SK-N-SH (cell line): ENCODE measurements around the gene CUX1. TPM values are rescaled to one million over a fixed set of nuclear protein-coding genes. Genes with fewer than 3 reads are reported as not detected.

Source experiments
- CTCF ChIA-PET: fragments of 300-600, 350-600 bp; formaldehyde crosslinking; extraction: SDS; loops from one replicate; lab custom pipeline; 2021; lab: Yijun Ruan, JAX
- POLR2A ChIA-PET: fragments of 350-600 bp; sonication (Branson Sonifier 250); formaldehyde crosslinking; extraction: SDS; loops from one replicate; lab custom pipeline; 2020; ENCODE audit warnings: antibody characterized with exemption, inconsistent platforms; lab: Yijun Ruan, JAX
- DNase-seq: peaks from one replicate; pipeline ENCODE4 v3.0.0; 2012
- H2AFZ ChIP-seq: fragments of 200-600 bp; sonication (generic); 2 replicates; pipeline ENCODE4 v1.8.1; 2016; ENCODE audit warnings: antibody characterized with exemption, mild to moderate bottlenecking, low read depth
- H3F3A ChIP-seq: fragments of 200-600 bp; sonication (generic); replicated peaks from 2 replicates; pipeline ENCODE3; 2016; ENCODE audit warnings: antibody characterized with exemption, mild to moderate bottlenecking; ENCODE audit not compliant: insufficient read depth
- H3K27ac ChIP-seq, 2 experiments: fragments of 200-500 bp in 1 of 2; fragments of 200-600 bp in 1 of 2; sonication (Bioruptor generic) in 1 of 2; sonication (generic), shearing (Covaris generic) in 1 of 2; 2 replicates each; pipeline versions ENCODE4 v1.5.1 to v1.6.1; 2014 to 2016; ENCODE audit warnings: low read depth in 2 of 2, inconsistent platforms in 1 of 2, low read length in 1 of 2, mild to moderate bottlenecking in 1 of 2, mixed read lengths in 1 of 2
- H3K27me3 ChIP-seq: fragments of 200-600 bp; sonication (generic), shearing (Covaris generic); 2 replicates; pipeline ENCODE4 v1.6.1; 2016; ENCODE audit warnings: mixed run types; ENCODE audit not compliant: insufficient read depth
- H3K36me3 ChIP-seq, 2 experiments: fragments of 200-500 bp in 1 of 2; fragments of 200-600 bp in 1 of 2; sonication (Bioruptor generic) in 1 of 2; sonication (generic) in 1 of 2; replicated peaks in 1 of 2; 2 replicates each; pipeline versions ENCODE3 to v1.5.1; 2014 to 2016; ENCODE audit warnings: low read length in 1 of 2, mild to moderate bottlenecking in 1 of 2; ENCODE audit not compliant: insufficient read depth in 2 of 2, control insufficient read depth in 1 of 2
- H3K4me1 ChIP-seq, 2 experiments: fragments of 200-500 bp in 1 of 2; fragments of 200-600 bp in 1 of 2; sonication (Bioruptor generic) in 1 of 2; sonication (generic), shearing (Covaris generic) in 1 of 2; 2 replicates each; pipeline versions ENCODE4 v1.5.1 to v1.6.1; 2014 to 2016; ENCODE audit warnings: low read depth in 1 of 2, low read length in 1 of 2, mixed run types in 1 of 2; ENCODE audit not compliant: insufficient read depth in 2 of 2, control insufficient read depth in 1 of 2
- H3K4me2 ChIP-seq: fragments of 200-600 bp; sonication (generic), shearing (Covaris generic); 2 replicates; pipeline ENCODE4 v1.6.1; 2017; ENCODE audit warnings: mixed run types
- H3K4me3 ChIP-seq, 2 experiments: fragments of 200-500 bp in 1 of 2; fragments of 200-600 bp in 1 of 2; sonication (Bioruptor generic) in 1 of 2; sonication (generic), shearing (Covaris generic) in 1 of 2; 2 replicates each; pipeline versions ENCODE4 v1.5.1 to v1.8.1; 2014 to 2016; ENCODE audit warnings: low read depth in 2 of 2, inconsistent platforms in 1 of 2, low read length in 1 of 2, mild to moderate bottlenecking in 1 of 2, mixed read lengths in 1 of 2, moderate library complexity in 1 of 2
- H3K79me2 ChIP-seq: fragments of 200-600 bp; sonication (generic); 2 replicates; pipeline ENCODE4 v1.8.1; 2017; ENCODE audit warnings: mild to moderate bottlenecking; ENCODE audit not compliant: insufficient read depth
- H3K9ac ChIP-seq: fragments of 200-600 bp; sonication (generic); 2 replicates; pipeline ENCODE4 v1.6.1; 2017; ENCODE audit warnings: mixed run types
- H3K9me2 ChIP-seq: fragments of 200-600 bp; sonication (generic); 2 replicates; pipeline ENCODE4 v1.6.1; 2017; ENCODE audit warnings: mixed run types
- H3K9me3 ChIP-seq: fragments of 200-600 bp; sonication (generic); 2 replicates; pipeline ENCODE4 v1.6.1; 2017; ENCODE audit warnings: mixed run types, mild to moderate bottlenecking, moderate library complexity
- H4K20me1 ChIP-seq: fragments of 200-600 bp; sonication (generic); 2 replicates; pipeline ENCODE4 v1.6.1; 2017; ENCODE audit warnings: mild to moderate bottlenecking, mixed run types; ENCODE audit not compliant: insufficient read depth
- EP300 ChIP-seq, 2 experiments: IDR thresholded peaks; 2 replicates each; pipeline versions ENCODE4 v1.4.0 to v1.6.1; 2012; ENCODE audit warnings: borderline replicate concordance in 1 of 2, low read depth in 1 of 2, low read length in 1 of 2
- FOXJ3 ChIP-seq: sonication (generic); formaldehyde crosslinking; IDR thresholded peaks from 2 replicates; pipeline ENCODE4 v1.5.1; 2020; ENCODE audit warnings: mild to moderate bottlenecking, missing genetic modification reagents
- JUND ChIP-seq: IDR thresholded peaks from 2 replicates; pipeline ENCODE4 v1.4.0; 2012
- NFIC ChIP-seq: IDR thresholded peaks from 2 replicates; pipeline ENCODE4 v1.4.0; 2012; ENCODE audit warnings: borderline replicate concordance
- RAD21 ChIP-seq: IDR thresholded peaks from 2 replicates; pipeline ENCODE4 v1.6.1; 2012; ENCODE audit warnings: mild to moderate bottlenecking, low read length
- RCOR1 ChIP-seq: fragments of 150-350 bp; IDR thresholded peaks from 2 replicates; pipeline ENCODE4 v1.6.1; 2017; ENCODE audit warnings: antibody characterized with exemption, low read length
- RFX5 ChIP-seq: IDR thresholded peaks from 2 replicates; pipeline ENCODE4 v1.6.1; 2012; ENCODE audit warnings: mild to moderate bottlenecking, improper control_type of control experiment, low read length
- RXRA ChIP-seq: IDR thresholded peaks from 2 replicates; pipeline ENCODE4 v1.4.0; 2012; ENCODE audit warnings: low read depth, mild to moderate bottlenecking, borderline replicate concordance
- TCF12 ChIP-seq: IDR thresholded peaks from 2 replicates; pipeline ENCODE4 v1.4.0; 2012
- TEAD4 ChIP-seq: IDR thresholded peaks from 2 replicates; pipeline ENCODE4 v1.4.0; 2012; ENCODE audit warnings: mild to moderate bottlenecking, borderline replicate concordance; ENCODE audit not compliant: insufficient read depth
- YY1 ChIP-seq: IDR thresholded peaks from 2 replicates; pipeline ENCODE4 v1.4.0; 2012; ENCODE audit warnings: low read depth, mild to moderate bottlenecking
- WGBS: methylation state at CpG from one replicate; pipeline ENCODE4 v1.1.6; 2017; ENCODE audit warnings: low lambda C conversion rate; 5-methylcytosine and 5-hydroxymethylcytosine counted together
- polyA plus RNA-seq, 3 experiments: library from polyadenylated mRNA; depleted of rRNA; stranded (reverse); fragments of >200 nt; gene quantifications; 2 replicates each; pipeline ENCODE4 v1.2.3, GENCODE V29; 2012
- TF ChIP-seq, protein P1 (sequence below): IDR thresholded peaks from 2 replicates; pipeline ENCODE4; 2012
- TF ChIP-seq, protein P2 (sequence below): fragments of 200-600 bp; sonication (generic); IDR thresholded peaks from 2 replicates; pipeline ENCODE4 v1.6.1; 2017; ENCODE audit warnings: antibody characterized with exemption, mild to moderate bottlenecking, moderate library complexity
- TF ChIP-seq, protein P3 (sequence below): IDR thresholded peaks from 2 replicates; pipeline ENCODE4 v1.4.0; 2012; ENCODE audit warnings: low read depth
- TF ChIP-seq, protein P4 (sequence below): IDR thresholded peaks from 2 replicates; pipeline ENCODE4 v1.4.0; 2012; ENCODE audit warnings: low read depth, borderline replicate concordance
- TF ChIP-seq, protein P5 (sequence below): fragments of 150-350 bp; IDR thresholded peaks from 2 replicates; pipeline ENCODE4 v1.6.1; 2016; ENCODE audit warnings: mild to moderate bottlenecking, low read depth, low read length

CUX1 gene
- polyA plus RNA-seq, 1 of the 3 experiments (the other 2 are of a cell fraction) = 68.6 TPM

DNA sequence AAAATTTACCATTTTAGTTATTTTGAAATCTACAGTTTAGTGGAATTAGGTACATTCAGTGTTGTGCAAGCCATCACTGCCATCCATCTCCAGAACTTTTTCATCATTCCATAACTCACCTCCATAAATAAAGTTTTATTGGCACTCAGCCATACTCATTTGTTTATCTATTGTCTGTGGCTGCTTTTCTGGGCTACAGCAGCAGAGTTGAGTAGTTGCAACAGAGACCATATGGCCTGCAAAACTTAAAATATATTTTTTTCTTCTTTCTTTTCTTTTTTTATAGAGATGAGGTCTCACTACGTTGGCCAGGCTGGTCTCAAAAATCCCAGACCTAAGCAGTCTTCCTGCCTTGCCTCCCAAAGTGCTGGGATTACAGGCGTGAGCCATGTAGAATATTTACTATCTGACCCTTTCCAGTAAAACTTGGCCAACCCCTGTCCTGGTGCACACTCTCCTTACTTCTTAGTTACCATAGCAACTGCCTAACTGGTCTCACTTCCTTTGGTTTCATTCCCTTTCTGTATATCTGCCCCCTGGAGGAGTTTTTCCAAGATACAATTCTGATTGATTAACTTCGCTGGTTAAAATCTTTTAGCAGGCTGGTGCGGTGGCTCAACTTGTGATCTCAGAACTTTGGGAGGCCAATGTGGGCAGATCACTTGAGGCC, 133.2 kb downstream of the CUX1 start:
- ChIA-PET CTCF (interaction anchor here (0.9 kb wide), 1 partner anchor 10 kb away, joined by 3 read pairs; no protein-coding TSS in a partner anchor), POLR2A (no interaction called here)
- 81% methylated on average over 4 of the region's 4 CpGs for WGBS
- H2AFZ ChIP-seq = no peak overlapping the region
- no peaks in the 10 kb centered on the region for H3K36me3 ChIP-seq
- H3K9me2 ChIP-seq = no peaks in the 10 kb centered on the region
- no peak overlapping the region for H3K9ac ChIP-seq
- peaks cover 33 to 68% of the 10 kb centered on the region in 2 experiments for H3K4me1 ChIP-seq
- H3K9me3 ChIP-seq = no peaks in the 10 kb centered on the region
- peaks cover 72% of the 10 kb centered on the region for H3K79me2 ChIP-seq
- H3K27ac ChIP-seq = peak overlapping the region; percentile 12 to 97
- H3K27me3 ChIP-seq = no peaks in the 10 kb centered on the region
- TF ChIP-seq, protein P1, sequence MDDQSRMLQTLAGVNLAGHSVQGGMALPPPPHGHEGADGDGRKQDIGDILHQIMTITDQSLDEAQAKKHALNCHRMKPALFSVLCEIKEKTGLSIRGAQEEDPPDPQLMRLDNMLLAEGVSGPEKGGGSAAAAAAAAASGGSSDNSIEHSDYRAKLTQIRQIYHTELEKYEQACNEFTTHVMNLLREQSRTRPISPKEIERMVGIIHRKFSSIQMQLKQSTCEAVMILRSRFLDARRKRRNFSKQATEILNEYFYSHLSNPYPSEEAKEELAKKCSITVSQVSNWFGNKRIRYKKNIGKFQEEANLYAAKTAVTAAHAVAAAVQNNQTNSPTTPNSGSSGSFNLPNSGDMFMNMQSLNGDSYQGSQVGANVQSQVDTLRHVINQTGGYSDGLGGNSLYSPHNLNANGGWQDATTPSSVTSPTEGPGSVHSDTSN = peak; percentile 28; the same call in 1 of the 2 replicates
- TF ChIP-seq TEAD4 = no peak
- TF ChIP-seq TCF12 = peak; percentile 38
- TF ChIP-seq, protein P2, sequence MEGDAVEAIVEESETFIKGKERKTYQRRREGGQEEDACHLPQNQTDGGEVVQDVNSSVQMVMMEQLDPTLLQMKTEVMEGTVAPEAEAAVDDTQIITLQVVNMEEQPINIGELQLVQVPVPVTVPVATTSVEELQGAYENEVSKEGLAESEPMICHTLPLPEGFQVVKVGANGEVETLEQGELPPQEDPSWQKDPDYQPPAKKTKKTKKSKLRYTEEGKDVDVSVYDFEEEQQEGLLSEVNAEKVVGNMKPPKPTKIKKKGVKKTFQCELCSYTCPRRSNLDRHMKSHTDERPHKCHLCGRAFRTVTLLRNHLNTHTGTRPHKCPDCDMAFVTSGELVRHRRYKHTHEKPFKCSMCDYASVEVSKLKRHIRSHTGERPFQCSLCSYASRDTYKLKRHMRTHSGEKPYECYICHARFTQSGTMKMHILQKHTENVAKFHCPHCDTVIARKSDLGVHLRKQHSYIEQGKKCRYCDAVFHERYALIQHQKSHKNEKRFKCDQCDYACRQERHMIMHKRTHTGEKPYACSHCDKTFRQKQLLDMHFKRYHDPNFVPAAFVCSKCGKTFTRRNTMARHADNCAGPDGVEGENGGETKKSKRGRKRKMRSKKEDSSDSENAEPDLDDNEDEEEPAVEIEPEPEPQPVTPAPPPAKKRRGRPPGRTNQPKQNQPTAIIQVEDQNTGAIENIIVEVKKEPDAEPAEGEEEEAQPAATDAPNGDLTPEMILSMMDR = peak; percentile 61
- TF ChIP-seq YY1 = no peak
- no peak for TF ChIP-seq RXRA
- TF ChIP-seq, protein P3, sequence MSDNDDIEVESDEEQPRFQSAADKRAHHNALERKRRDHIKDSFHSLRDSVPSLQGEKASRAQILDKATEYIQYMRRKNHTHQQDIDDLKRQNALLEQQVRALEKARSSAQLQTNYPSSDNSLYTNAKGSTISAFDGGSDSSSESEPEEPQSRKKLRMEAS = no peak
- peak; percentile 73 for TF ChIP-seq NFIC
- 0 out of 4 replicates have a peak, but pooled peaks of 1 of the 2 experiments have one; percentile 20 for TF ChIP-seq EP300 (IDR thresholded peaks at IDR 0.05; ENCODE audit: borderline replicate concordance in 1 of 2, low read depth in 1 of 2, low read length in 1 of 2)
- no peak for TF ChIP-seq FOXJ3
- TF ChIP-seq RAD21 = 0 out of 2 replicates have a peak, but pooled peaks have one; percentile 8
- peak; percentile 34; the same call in 1 of the 2 replicates for TF ChIP-seq RFX5
- TF ChIP-seq RCOR1 = 0 out of 2 replicates have a peak, but pooled peaks have one; percentile 33
- TF ChIP-seq, protein P4, sequence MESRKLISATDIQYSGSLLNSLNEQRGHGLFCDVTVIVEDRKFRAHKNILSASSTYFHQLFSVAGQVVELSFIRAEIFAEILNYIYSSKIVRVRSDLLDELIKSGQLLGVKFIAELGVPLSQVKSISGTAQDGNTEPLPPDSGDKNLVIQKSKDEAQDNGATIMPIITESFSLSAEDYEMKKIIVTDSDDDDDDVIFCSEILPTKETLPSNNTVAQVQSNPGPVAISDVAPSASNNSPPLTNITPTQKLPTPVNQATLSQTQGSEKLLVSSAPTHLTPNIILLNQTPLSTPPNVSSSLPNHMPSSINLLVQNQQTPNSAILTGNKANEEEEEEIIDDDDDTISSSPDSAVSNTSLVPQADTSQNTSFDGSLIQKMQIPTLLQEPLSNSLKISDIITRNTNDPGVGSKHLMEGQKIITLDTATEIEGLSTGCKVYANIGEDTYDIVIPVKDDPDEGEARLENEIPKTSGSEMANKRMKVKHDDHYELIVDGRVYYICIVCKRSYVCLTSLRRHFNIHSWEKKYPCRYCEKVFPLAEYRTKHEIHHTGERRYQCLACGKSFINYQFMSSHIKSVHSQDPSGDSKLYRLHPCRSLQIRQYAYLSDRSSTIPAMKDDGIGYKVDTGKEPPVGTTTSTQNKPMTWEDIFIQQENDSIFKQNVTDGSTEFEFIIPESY = no peak
- no peak for TF ChIP-seq JUND
- TF ChIP-seq, protein P5, sequence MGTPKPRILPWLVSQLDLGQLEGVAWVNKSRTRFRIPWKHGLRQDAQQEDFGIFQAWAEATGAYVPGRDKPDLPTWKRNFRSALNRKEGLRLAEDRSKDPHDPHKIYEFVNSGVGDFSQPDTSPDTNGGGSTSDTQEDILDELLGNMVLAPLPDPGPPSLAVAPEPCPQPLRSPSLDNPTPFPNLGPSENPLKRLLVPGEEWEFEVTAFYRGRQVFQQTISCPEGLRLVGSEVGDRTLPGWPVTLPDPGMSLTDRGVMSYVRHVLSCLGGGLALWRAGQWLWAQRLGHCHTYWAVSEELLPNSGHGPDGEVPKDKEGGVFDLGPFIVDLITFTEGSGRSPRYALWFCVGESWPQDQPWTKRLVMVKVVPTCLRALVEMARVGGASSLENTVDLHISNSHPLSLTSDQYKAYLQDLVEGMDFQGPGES = no peak
- H3K4me3 ChIP-seq = no peak overlapping the region
- H4K20me1 ChIP-seq = no peaks in the 10 kb centered on the region
- peak overlapping the region; percentile 7; the same call in 1 of the 2 replicates for H3K4me2 ChIP-seq
- no peak for DNase-seq
- H3F3A ChIP-seq = peaks cover 37% of the 10 kb centered on the region
